K562 (cell line): ENCODE results near the gene NDUFB7. TPM values are rescaled to one million over a fixed set of nuclear protein-coding genes. Genes with fewer than 3 reads are reported as not detected.
A peak's percentile ranks its signal among the peaks of the same experiment; 100 is the strongest.

ENCODE experiments used
- ATAC-seq: fragments of 200-7000 bp; cut with Tn5 transposase; 3 replicates; pipeline ENCODE4 v1.9.1; 2020; ENCODE audit warnings: moderate library complexity
- BruUV-seq: library from RNA; stranded (reverse); fragments of 400-500 nt; replicated peaks from 2 replicates; lab custom pipeline; 2021; lab: Mats Ljungman, UMichigan
- CTCF ChIA-PET: fragments of 300-600 bp; formaldehyde crosslinking; extraction: SDS; loops from one replicate; lab custom pipeline; 2021; ENCODE audit warnings: low intra/inter-chr PET ratio; lab: Yijun Ruan, JAX
- POLR2A ChIA-PET: fragments of 300-600, 350-650 bp; sonication (Branson Sonifier 250); formaldehyde crosslinking; extraction: SDS; loops from one replicate; lab custom pipeline; 2021; ENCODE audit warnings: antibody characterized with exemption, inconsistent platforms; lab: Yijun Ruan, JAX
- DNase-seq, 4 experiments: peaks; one replicate each; pipeline versions ENCODE4 v3.0.0 to v3.0.0-alpha.2; 2011 to 2018; ENCODE audit warnings: low spot score in 3 of 4, mixed read lengths in 3 of 4; ENCODE audit errors: extremely low read depth in 1 of 4
- FAIRE-seq: peaks from 2 replicates; lab custom pipeline; 2011; peaks lifted over from hg19 to GRCh38; lab: Jason Lieb, UNC
- H2AFZ ChIP-seq: 2 replicates; pipeline ENCODE4 v1.6.0; 2011; ENCODE audit warnings: low read depth, low read length, control low read depth, inconsistent platforms
- H3K27ac ChIP-seq: fragments of 200-600 bp; 3 replicates; pipeline ENCODE4 v1.8.0; 2011; ENCODE audit warnings: low read depth, mild to moderate bottlenecking, control low read depth, inconsistent platforms, low read length, moderate library complexity, mixed read lengths; ENCODE audit errors: extremely low read depth
- H3K27me3 ChIP-seq, 2 experiments: fragments of 300-600 bp in 1 of 2; 2 replicates in 1 of 2; 3 replicates in 1 of 2; pipeline versions ENCODE4 v1.6.0 to v1.8.0; 2011; ENCODE audit warnings: inconsistent platforms in 2 of 2, low read length in 2 of 2, mild to moderate bottlenecking in 1 of 2, mixed read lengths in 1 of 2, moderate library complexity in 1 of 2; ENCODE audit not compliant: control insufficient read depth in 2 of 2, insufficient read depth in 2 of 2
- H3K36me3 ChIP-seq: fragments of 300-600 bp; 3 replicates; pipeline ENCODE4 v1.8.0; 2011; ENCODE audit warnings: mild to moderate bottlenecking, low read length, inconsistent platforms; ENCODE audit not compliant: control insufficient read depth, insufficient read depth
- H3K4me1 ChIP-seq, 2 experiments: fragments of 200-600 bp in 1 of 2; replicated peaks in 1 of 2; 2 replicates in 1 of 2; 3 replicates in 1 of 2; pipeline versions ENCODE4 v1.5.1 to v1.8.0; 2011; ENCODE audit warnings: inconsistent platforms in 2 of 2, low read length in 2 of 2, mild to moderate bottlenecking in 1 of 2, mixed read lengths in 1 of 2, moderate library complexity in 1 of 2; ENCODE audit not compliant: control insufficient read depth in 2 of 2, insufficient read depth in 2 of 2
- H3K4me2 ChIP-seq: 2 replicates; pipeline ENCODE4 v1.6.1; 2011; ENCODE audit warnings: low read length, control low read depth, inconsistent platforms, mixed read lengths; ENCODE audit not compliant: insufficient read depth
- H3K4me3 ChIP-seq: fragments of 200-600 bp; sonication (generic), shearing (Covaris generic); 2 replicates; pipeline ENCODE4 v1.5.1; 2016; ENCODE audit warnings: control low read depth, inconsistent platforms
- H3K79me2 ChIP-seq: fragments of 200-600 bp; 3 replicates; pipeline ENCODE4 v1.8.0; 2011; ENCODE audit warnings: low read length, inconsistent platforms; ENCODE audit not compliant: control insufficient read depth, insufficient read depth
- H3K9ac ChIP-seq, 2 experiments: 2 replicates each; pipeline versions ENCODE4 v1.6.0 to v1.6.1; 2011; ENCODE audit warnings: low read depth in 2 of 2, low read length in 2 of 2, control low read depth in 1 of 2, inconsistent platforms in 1 of 2, mild to moderate bottlenecking in 1 of 2, mixed read lengths in 1 of 2; ENCODE audit not compliant: insufficient read depth in 1 of 2
- H3K9me1 ChIP-seq: one replicate; pipeline ENCODE4 v1.6.0; 2011; ENCODE audit warnings: inconsistent platforms, mild to moderate bottlenecking, low read length, moderate library complexity; ENCODE audit not compliant: control insufficient read depth, insufficient read depth
- H3K9me3 ChIP-seq: replicated peaks from 2 replicates; pipeline ENCODE4 v1.5.1; 2011; ENCODE audit warnings: low read depth, low read length, inconsistent platforms; ENCODE audit not compliant: control insufficient read depth, insufficient read depth
- H4K20me1 ChIP-seq: replicated peaks from 2 replicates; pipeline ENCODE4 v1.6.1; 2011; ENCODE audit warnings: low read length, inconsistent platforms, mixed read lengths; ENCODE audit not compliant: control insufficient read depth, insufficient read depth
- CEBPB ChIP-seq: fragments of 450-650 bp; IDR thresholded peaks from 2 replicates; pipeline ENCODE4 v1.6.1; 2016; ENCODE audit warnings: missing genetic modification characterization, missing compliant biosample characterization
- DPF2 ChIP-seq: fragments of 450-650 bp; IDR thresholded peaks from 2 replicates; pipeline ENCODE4 v1.6.1; 2016
- ESRRA ChIP-seq: fragments of 450-650 bp; IDR thresholded peaks from 2 replicates; pipeline ENCODE4 v1.6.1; 2014; ENCODE audit warnings: low read depth, mild to moderate bottlenecking, moderate library complexity, borderline replicate concordance
- FOXA3 ChIP-seq, 2 experiments: fragments of 450-650 bp in 1 of 2; sonication (generic) in 1 of 2; formaldehyde crosslinking; IDR thresholded peaks in 1 of 2; conservative IDR thresholded peaks in 1 of 2; 2 replicates each; pipeline versions ENCODE4 v1.4.0 to v1.8.0; 2020 to 2022; ENCODE audit warnings: mild to moderate bottlenecking in 2 of 2, missing genetic modification reagents in 1 of 2
- FOXP1 ChIP-seq: sonication (generic); formaldehyde crosslinking; IDR thresholded peaks from 2 replicates; pipeline ENCODE4 v1.8.0; 2022; ENCODE audit warnings: mild to moderate bottlenecking, missing genetic modification reagents
- HMG20A ChIP-seq: fragments of 450-650 bp; formaldehyde crosslinking; conservative IDR thresholded peaks from 2 replicates; pipeline ENCODE4 v1.4.0; 2020; ENCODE audit warnings: mild to moderate bottlenecking, mixed read lengths
- HNRNPH1 ChIP-seq: fragments of 200-400 bp; formaldehyde crosslinking; optimal IDR thresholded peaks from 2 replicates; pipeline ENCODE3; 2017; ENCODE audit warnings: low read depth, mild to moderate bottlenecking, low read length, moderate library complexity
- MECOM ChIP-seq: fragments of 250-450 bp; sonication (Bioruptor Pico); IDR thresholded peaks from 2 replicates; pipeline ENCODE4 v1.8.0; 2022; ENCODE audit warnings: inconsistent platforms
- NBN ChIP-seq: fragments of 450-650 bp; IDR thresholded peaks from 2 replicates; pipeline ENCODE4 v1.6.1; 2016; ENCODE audit warnings: low read depth, mild to moderate bottlenecking
- NR2C1 ChIP-seq, 2 experiments: fragments of 450-650 bp; IDR thresholded peaks; 2 replicates each; pipeline ENCODE4 v1.6.1; 2017; ENCODE audit warnings: mild to moderate bottlenecking in 2 of 2, antibody characterized with exemption in 1 of 2, inconsistent platforms in 1 of 2, missing compliant biosample characterization in 1 of 2, missing genetic modification characterization in 1 of 2
- PPARD ChIP-seq: fragments of 250-450 bp; sonication (Bioruptor Pico); IDR thresholded peaks from 2 replicates; pipeline ENCODE4 v1.8.0; 2022; ENCODE audit warnings: inconsistent platforms, mild to moderate bottlenecking, moderate library complexity
- RBM39 ChIP-seq: fragments of 200-400 bp; formaldehyde crosslinking; optimal IDR thresholded peaks from 2 replicates; pipeline ENCODE3; 2018; ENCODE audit warnings: low read depth, low read length
- TAF1 ChIP-seq: IDR thresholded peaks from 2 replicates; pipeline ENCODE4 v1.6.1; 2011; ENCODE audit warnings: mild to moderate bottlenecking, low read length, moderate library complexity; ENCODE audit not compliant: insufficient read depth, control insufficient read depth, severe bottlenecking; ENCODE audit errors: extremely low read depth
- ZNF699 ChIP-seq: fragments of 250-450 bp; sonication (Bioruptor Pico); IDR thresholded peaks from 2 replicates; pipeline ENCODE4 v1.8.0; 2021; ENCODE audit warnings: mild to moderate bottlenecking, moderate library complexity; ENCODE audit not compliant: insufficient replicate concordance
- WGBS: fragments of 100-300 bp; shearing (Covaris generic); methylation state at CpG from one replicate; pipeline ENCODE4 v1.1.6; 2016; ENCODE audit warnings: low coverage, mixed read lengths; ENCODE audit not compliant: insufficient coverage; ENCODE audit errors: missing lambda C conversion rate; 5-methylcytosine and 5-hydroxymethylcytosine counted together
- in situ Hi-C: fragments of 300-500 bp; cut with MboI; formaldehyde crosslinking; loops from 4 replicates; pipeline ENCODE4 v1.15.0; 2018; ENCODE audit warnings: inconsistent platforms, mixed read lengths
- intact Hi-C: fragments of 100-400 bp; cut with micrococcal nuclease; formaldehyde crosslinking; loops from 2 replicates; pipeline ENCODE4 v1.14.2; 2022
- polyA plus RNA-seq, 8 experiments: library from polyadenylated mRNA; depleted of rRNA in 4 of 8; stranded (reverse) in 5 of 8; unstranded in 3 of 8; fragments of >200 nt; fragmentation: Nextera tagmentation in 2 of 8; fragmentation: Illumina TruSeq in 1 of 8; extraction: Ambion mirVana in 2 of 8; extraction: Trizol in 1 of 8; gene quantifications; 2 replicates each; pipeline versions ENCODE4 v1.2.1 to v1.2.3, GENCODE V29; 2011 to 2014; ENCODE audit warnings: inconsistent platforms in 1 of 8, missing spikeins in 1 of 8
- total RNA-seq, 7 experiments: library from RNA; depleted of rRNA in 6 of 7; stranded (reverse); fragments of >200 nt in 6 of 7; fragmentation: Illumina TruSeq in 2 of 7; extraction: Trizol in 2 of 7; gene quantifications; 2 replicates each; pipeline versions ENCODE4 v1.2.1 to v1.2.3, GENCODE V29; 2011 to 2021; ENCODE audit warnings: low replicate concordance in 1 of 7
- TF ChIP-seq, protein P1 (sequence below): fragments of 250-450 bp; sonication (Bioruptor Pico); IDR thresholded peaks from 2 replicates; pipeline ENCODE4 v1.8.0; 2021; ENCODE audit warnings: borderline replicate concordance, mild to moderate bottlenecking, moderate library complexity; ENCODE audit not compliant: poor library complexity, severe bottlenecking

NDUFB7 gene
- total and polyA plus RNA-seq, 9 of the 15 experiments (the other 6 are each of a cell fraction or from before 2014, with no cell fraction given) = 14.9 to 842 (median 137) TPM

DNA sequence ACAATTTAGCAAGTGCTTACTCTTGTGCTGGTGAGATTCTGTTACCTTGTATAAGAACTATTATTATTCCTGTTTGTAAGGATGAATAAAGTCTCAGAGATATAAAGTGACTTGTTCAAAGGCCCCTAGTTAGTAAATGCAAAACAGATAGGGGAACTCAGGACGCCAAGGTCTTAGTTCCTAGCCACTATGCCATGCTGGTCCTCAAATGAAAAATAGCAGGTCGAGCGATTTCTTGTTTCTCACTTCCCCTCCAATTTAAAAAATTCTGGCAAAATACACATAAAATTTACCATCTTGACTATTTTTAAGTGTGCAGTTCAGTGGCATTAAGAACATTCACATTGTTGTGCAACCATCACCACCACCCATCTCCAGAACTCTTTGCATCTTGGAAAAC is 41.4 kb downstream of the NDUFB7 start:
- Histone ChIP-seq H3K4me3 (peak overlapping the region; percentile 76), H3K4me1 (peaks cover 29 to 63% of the 10 kb centered on the region in 2 experiments; a peak in 4 of 5 replicates), H3K27ac (peak overlapping the region; percentile 89; the same call in 1 of the 3 replicates), H3K4me2 (peak overlapping the region; percentile 58), H3K9me3 (no peaks in the 10 kb centered on the region), H3K79me2 (peaks cover 52% of the 10 kb centered on the region), H4K20me1 (peaks cover 5% of the 10 kb centered on the region; the same call in 1 of the 2 replicates), H3K9me1 (no peaks in the 10 kb centered on the region), H2AFZ (no peak overlapping the region), H3K27me3 (no peaks in the 10 kb centered on the region), H3K36me3 (peaks cover 9% of the 10 kb centered on the region; the same call in 2 of the 3 replicates), H3K9ac (peak overlapping the region; percentile 42 to 83; a peak in 3 of 4 replicates)
- DNase-seq (no peak), FAIRE-seq (no peak), ATAC-seq (no peak)
- WGBS = 57% methylated on average over 3 of the region's 3 CpGs
- POLR2A ChIA-PET = interaction anchor here (1.0 to 1.2 kb wide), 2 partner anchors 12 to 17 kb away, joined by 3 to 5 read pairs; partner anchors contain the start of gene DNAJB1
- intact Hi-C loops = no loop called here
- BruUV-seq = no TSS peak
- TF ChIP-seq PPARD (no peak), CEBPB (tag) (peak; percentile 33), HMG20A (CRISPR knock-in tag) (no peak)
- CTCF ChIA-PET = no interaction called here
- in situ Hi-C loops = no loop called here

DNA sequence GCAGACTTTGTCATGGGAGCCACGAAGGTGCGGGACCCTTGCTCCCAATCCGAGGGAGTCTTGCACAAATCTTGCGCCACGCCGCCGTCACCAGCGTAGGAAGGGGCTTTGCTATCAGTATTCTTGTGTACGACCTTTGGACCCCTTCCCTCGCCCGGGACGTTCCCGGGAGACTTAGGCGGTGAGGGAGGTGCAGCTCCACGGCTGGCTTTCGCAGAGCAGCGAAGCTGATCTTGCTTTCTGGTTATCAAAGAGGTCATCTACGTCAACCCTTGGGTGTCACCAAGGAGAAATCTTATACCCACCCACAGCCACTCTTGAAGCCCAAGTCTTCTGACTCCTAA is 41.9 kb downstream of the NDUFB7 start:
- no peaks in the 10 kb centered on the region for H3K9me3 ChIP-seq
- no peaks in the 10 kb centered on the region for H3K27me3 ChIP-seq
- H3K4me2 ChIP-seq = peak overlapping the region; percentile 96
- BruUV-seq = no TSS peak
- intact Hi-C loops (no loop called here), in situ Hi-C loops (no loop called here)
- DNase-seq (no peak), FAIRE-seq (no peak), ATAC-seq (no peak; the same call in 2 of the 3 replicates)
- H3K9ac ChIP-seq = peak overlapping the region; percentile 83 to 96
- ChIA-PET CTCF (no interaction called here), POLR2A (interaction anchor here (1.2 kb wide), 1 partner anchor 17 kb away, joined by 3 read pairs; no protein-coding TSS in a partner anchor)
- H3K36me3 ChIP-seq = peaks cover 9% of the 10 kb centered on the region; the same call in 2 of the 3 replicates
- peaks cover 29 to 63% of the 10 kb centered on the region in 2 experiments; a peak in 4 of 5 replicates for H3K4me1 ChIP-seq
- H3K79me2 ChIP-seq = peaks cover 52% of the 10 kb centered on the region
- H3K9me1 ChIP-seq = no peaks in the 10 kb centered on the region
- H3K4me3 ChIP-seq = peak overlapping the region; percentile 76
- peaks cover 5% of the 10 kb centered on the region; the same call in 1 of the 2 replicates for H4K20me1 ChIP-seq
- WGBS = under 1% methylated on average over 18 of the region's 18 CpGs
- H2AFZ ChIP-seq = peak overlapping the region; percentile 99
- peak overlapping the region; percentile 89 for H3K27ac ChIP-seq
- TF ChIP-seq RBM39 (no peak), TAF1 (no peak), MECOM (CRISPR knock-in tag) (no peak), NBN (no peak), ZNF699 (CRISPR knock-in tag) (no peak), NR2C1 (IDR thresholded peaks at IDR 0.05) (peak; percentile 57; the same call in 1 of the 2 replicates), NR2C1 (tag; IDR thresholded peaks at IDR 0.05) (peak; percentile 63; the same call in 1 of the 2 replicates), DPF2 (peak; percentile 56; the same call in 1 of the 2 replicates), FOXP1 (CRISPR knock-in tag) (no peak), FOXA3 (CRISPR knock-in tag; conservative IDR thresholded peaks at IDR 0.05 in 1 of 2, IDR thresholded peaks at IDR 0.05 in 1 of 2) (no peak), ESRRA (peak; percentile 23; the same call in 1 of the 2 replicates), HNRNPH1 (no peak)
- TF ChIP-seq, protein P1, sequence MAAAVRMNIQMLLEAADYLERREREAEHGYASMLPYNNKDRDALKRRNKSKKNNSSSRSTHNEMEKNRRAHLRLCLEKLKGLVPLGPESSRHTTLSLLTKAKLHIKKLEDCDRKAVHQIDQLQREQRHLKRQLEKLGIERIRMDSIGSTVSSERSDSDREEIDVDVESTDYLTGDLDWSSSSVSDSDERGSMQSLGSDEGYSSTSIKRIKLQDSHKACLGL (CRISPR knock-in tag) = no peak
